ENCODE measurements around the gene CEP128.

DNA sequence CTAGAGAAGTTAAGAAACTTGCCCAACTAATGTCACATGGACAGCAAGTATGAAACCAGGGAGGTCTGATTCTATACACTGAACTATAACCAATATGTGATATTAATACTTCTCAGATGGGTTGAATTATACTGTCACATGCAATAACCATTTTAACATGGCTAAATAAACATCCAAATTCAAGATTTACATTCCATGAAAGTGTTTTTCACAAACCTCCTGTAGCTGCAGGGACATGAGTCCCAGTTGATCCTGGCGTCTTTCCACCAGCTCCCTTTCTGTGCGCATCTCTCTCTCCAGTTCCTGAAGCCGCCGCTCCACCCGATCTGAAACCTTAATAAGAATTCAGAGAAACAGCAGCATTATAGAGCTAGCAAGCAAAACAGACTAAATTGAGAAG, 79.0 kb downstream of the CEP128 start:
- TF ChIP-seq, protein P1, sequence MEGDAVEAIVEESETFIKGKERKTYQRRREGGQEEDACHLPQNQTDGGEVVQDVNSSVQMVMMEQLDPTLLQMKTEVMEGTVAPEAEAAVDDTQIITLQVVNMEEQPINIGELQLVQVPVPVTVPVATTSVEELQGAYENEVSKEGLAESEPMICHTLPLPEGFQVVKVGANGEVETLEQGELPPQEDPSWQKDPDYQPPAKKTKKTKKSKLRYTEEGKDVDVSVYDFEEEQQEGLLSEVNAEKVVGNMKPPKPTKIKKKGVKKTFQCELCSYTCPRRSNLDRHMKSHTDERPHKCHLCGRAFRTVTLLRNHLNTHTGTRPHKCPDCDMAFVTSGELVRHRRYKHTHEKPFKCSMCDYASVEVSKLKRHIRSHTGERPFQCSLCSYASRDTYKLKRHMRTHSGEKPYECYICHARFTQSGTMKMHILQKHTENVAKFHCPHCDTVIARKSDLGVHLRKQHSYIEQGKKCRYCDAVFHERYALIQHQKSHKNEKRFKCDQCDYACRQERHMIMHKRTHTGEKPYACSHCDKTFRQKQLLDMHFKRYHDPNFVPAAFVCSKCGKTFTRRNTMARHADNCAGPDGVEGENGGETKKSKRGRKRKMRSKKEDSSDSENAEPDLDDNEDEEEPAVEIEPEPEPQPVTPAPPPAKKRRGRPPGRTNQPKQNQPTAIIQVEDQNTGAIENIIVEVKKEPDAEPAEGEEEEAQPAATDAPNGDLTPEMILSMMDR (IDR thresholded peaks at IDR 0.05): no peak
- TF ChIP-seq POLR2A (IDR thresholded peaks at IDR 0.05): no peak

All from thyroid gland (tissue), 4 donors.